ENCODE results near the gene EBF3. TPM values are rescaled to one million over a fixed set of nuclear protein-coding genes. Genes with fewer than 3 reads are reported as not detected.

EBF3 gene
- total and polyA plus RNA-seq, 2 donors (not counting 3 experiments of a cell fraction or from before 2014, with no cell fraction given): 0.92 to 2.7 TPM

GRCh38 chr10:129800796-129801340, 163.2 kb downstream of the EBF3 start:
- Histone ChIP-seq H2AFZ (ENCODE audit: low read depth, low read length) (no peak overlapping the region), H3K9me3 (replicated peaks; ENCODE audit: control insufficient read depth, insufficient read depth, low read length) (peaks cover 2% of the 10 kb centered on the region), H3K9ac (replicated peaks; ENCODE audit: extremely low read depth, insufficient read depth, low read length) (no peak overlapping the region), H3K27me3 (ENCODE audit: control insufficient read depth in 2 of 2, insufficient read depth in 2 of 2, low read length in 2 of 2) (no peaks in the 10 kb centered on the region), H3K4me3 (replicated peaks in 1 of 3; ENCODE audit: insufficient read depth in 1 of 3, low read depth in 1 of 3, low read length in 3 of 3) (no peak overlapping the region), H3K4me1 (ENCODE audit: control insufficient read depth, extremely low read depth, insufficient read depth, low read length) (no peaks in the 10 kb centered on the region), H3K4me2 (ENCODE audit: insufficient read depth, low read length) (no peak overlapping the region), H3K9me1 (replicated peaks; ENCODE audit: control insufficient read depth, extremely low read depth, insufficient read depth, low read length) (no peaks in the 10 kb centered on the region), H3K36me3 (ENCODE audit: control insufficient read depth in 2 of 2, extremely low read depth in 1 of 2, insufficient read depth in 2 of 2, low read length in 2 of 2) (no peaks in the 10 kb centered on the region), H3K79me2 (ENCODE audit: control insufficient read depth, insufficient read depth, low read length) (no peaks in the 10 kb centered on the region), H3K27ac (ENCODE audit: insufficient read depth, low read depth, low read length) (no peak overlapping the region), H4K20me1 (replicated peaks; ENCODE audit: control insufficient read depth, extremely low read depth, insufficient read depth, low read length) (no peaks in the 10 kb centered on the region)
- no peak for FAIRE-seq
- CTCF ChIA-PET: no interaction called here
- POLR2A ChIA-PET: no interaction called here
- no peak for TF ChIP-seq JUN (IDR thresholded peaks at IDR 0.05; ENCODE audit: borderline replicate concordance, insufficient read depth, insufficient read length, low read depth)
- TF ChIP-seq EZH2 (IDR thresholded peaks at IDR 0.05; ENCODE audit: borderline replicate concordance, low read depth, low read length, severe bottlenecking): no peak
- no peak for TF ChIP-seq POLR2AphosphoS5 (IDR thresholded peaks at IDR 0.05; ENCODE audit: insufficient read depth, low read depth, low read length)
- TF ChIP-seq CTCF (IDR thresholded peaks at IDR 0.05; ENCODE audit: extremely low read depth in 1 of 2, insufficient read depth in 1 of 2, low read depth in 1 of 2, low read length in 2 of 2): no peak
- TF ChIP-seq MYC (IDR thresholded peaks at IDR 0.05; ENCODE audit: low read depth, low read length): no peak
- TF ChIP-seq FOS (IDR thresholded peaks at IDR 0.05; ENCODE audit: borderline replicate concordance, insufficient read depth, low read length): no peak
- no peak for TF ChIP-seq POLR2A (IDR thresholded peaks at IDR 0.05; ENCODE audit: low read depth, low read length)
- TF ChIP-seq, protein P1, sequence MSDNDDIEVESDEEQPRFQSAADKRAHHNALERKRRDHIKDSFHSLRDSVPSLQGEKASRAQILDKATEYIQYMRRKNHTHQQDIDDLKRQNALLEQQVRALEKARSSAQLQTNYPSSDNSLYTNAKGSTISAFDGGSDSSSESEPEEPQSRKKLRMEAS (IDR thresholded peaks at IDR 0.05; ENCODE audit: insufficient read depth, insufficient read length): no peak
- no peak for TF ChIP-seq GATA2 (IDR thresholded peaks at IDR 0.05; ENCODE audit: insufficient read depth, insufficient read length, low read depth, low read length)
- no peak for DNase-seq (ENCODE audit: low read depth, low spot score)
- dilution Hi-C loops (cut with MboI; ENCODE audit: extremely low pct_ligation_motif_present, low sequenced_read_pairs) (no loop called here), intact Hi-C loops (cut with micrococcal nuclease) (no loop called here)
- no TSS peak for BruUV-seq (replicated peaks)
